Activated CD4-positive, CD25-positive, alpha-beta regulatory T cell treated with anti-CD3 and anti-CD28 coated beads, Interleukin-2, amount 50 U/mL, for 16 hours (primary cell): ENCODE data around the gene MEFV.
A peak's percentile ranks its signal among the peaks of the same experiment; 100 is the strongest.
"Not testable (repeated sequence)": the region's sequence is repeated elsewhere in the genome, so short reads cannot be mapped to it uniquely, and the experiment has no call there.

ENCODE experiments used
- DNase-seq: peaks from one replicate; pipeline ENCODE4 v3.0.0-alpha.2; 2020; ENCODE audit warnings: low read depth, low spot score

MEFV gene, protein sequence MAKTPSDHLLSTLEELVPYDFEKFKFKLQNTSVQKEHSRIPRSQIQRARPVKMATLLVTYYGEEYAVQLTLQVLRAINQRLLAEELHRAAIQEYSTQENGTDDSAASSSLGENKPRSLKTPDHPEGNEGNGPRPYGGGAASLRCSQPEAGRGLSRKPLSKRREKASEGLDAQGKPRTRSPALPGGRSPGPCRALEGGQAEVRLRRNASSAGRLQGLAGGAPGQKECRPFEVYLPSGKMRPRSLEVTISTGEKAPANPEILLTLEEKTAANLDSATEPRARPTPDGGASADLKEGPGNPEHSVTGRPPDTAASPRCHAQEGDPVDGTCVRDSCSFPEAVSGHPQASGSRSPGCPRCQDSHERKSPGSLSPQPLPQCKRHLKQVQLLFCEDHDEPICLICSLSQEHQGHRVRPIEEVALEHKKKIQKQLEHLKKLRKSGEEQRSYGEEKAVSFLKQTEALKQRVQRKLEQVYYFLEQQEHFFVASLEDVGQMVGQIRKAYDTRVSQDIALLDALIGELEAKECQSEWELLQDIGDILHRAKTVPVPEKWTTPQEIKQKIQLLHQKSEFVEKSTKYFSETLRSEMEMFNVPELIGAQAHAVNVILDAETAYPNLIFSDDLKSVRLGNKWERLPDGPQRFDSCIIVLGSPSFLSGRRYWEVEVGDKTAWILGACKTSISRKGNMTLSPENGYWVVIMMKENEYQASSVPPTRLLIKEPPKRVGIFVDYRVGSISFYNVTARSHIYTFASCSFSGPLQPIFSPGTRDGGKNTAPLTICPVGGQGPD

DNA sequence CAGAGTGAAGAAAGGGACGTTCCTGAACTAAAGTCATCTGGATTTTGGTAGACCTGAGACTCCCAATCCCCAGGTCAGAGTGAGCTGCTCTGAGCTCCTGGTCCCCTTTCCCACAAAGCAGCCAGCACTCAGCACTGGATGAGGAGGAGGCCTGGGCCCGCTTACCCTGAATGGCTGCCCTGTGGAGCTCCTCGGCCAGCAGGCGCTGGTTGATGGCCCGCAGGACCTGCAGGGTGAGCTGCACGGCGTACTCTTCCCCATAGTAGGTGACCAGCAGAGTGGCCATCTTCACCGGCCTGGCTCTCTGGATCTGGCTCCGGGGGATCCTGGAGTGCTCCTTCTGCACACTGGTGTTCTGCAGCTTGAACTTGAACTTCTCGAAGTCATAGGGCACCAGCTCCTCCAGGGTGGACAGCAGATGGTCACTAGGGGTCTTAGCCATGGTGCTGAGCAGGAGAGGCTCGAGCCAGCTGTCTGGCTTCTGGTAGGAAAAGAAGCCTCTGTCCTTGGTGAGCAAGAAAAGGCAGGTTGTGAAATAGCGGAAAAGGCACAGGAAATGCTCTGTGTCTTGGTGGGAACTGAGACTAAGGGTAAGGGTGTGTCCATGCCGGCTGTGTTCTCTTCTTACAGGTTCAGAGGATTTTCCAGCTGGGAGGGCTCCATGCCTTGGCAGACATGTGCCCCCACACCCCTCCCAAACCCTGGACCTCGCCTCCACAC, at the start of gene MEFV:
MEFV (minus strand) TSS at position 488 of the 720 bp plus-strand sequence; CDS start at position 442, 46 bp downstream.
- no peak for DNase-seq

DNA sequence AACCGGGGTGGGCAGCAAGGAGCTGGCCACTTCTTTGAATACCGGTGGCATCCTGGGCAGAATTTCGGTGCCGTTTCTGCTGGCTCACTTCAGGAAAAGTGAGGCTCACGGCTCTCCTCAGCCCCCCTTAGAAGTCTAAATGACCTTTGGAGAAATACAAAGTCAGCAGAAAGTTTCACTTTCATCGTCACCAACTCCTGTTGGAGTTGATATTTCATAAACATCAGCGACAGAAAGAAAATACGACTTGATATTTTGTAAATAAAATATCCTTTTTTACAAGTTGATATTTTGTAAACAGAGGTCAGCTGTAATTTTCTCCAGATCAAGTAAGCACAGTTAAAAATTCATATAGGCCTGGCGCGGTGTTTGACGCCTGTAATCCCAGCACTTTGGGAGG, 49.6 kb upstream of the MEFV start:
- no peak for DNase-seq

DNA sequence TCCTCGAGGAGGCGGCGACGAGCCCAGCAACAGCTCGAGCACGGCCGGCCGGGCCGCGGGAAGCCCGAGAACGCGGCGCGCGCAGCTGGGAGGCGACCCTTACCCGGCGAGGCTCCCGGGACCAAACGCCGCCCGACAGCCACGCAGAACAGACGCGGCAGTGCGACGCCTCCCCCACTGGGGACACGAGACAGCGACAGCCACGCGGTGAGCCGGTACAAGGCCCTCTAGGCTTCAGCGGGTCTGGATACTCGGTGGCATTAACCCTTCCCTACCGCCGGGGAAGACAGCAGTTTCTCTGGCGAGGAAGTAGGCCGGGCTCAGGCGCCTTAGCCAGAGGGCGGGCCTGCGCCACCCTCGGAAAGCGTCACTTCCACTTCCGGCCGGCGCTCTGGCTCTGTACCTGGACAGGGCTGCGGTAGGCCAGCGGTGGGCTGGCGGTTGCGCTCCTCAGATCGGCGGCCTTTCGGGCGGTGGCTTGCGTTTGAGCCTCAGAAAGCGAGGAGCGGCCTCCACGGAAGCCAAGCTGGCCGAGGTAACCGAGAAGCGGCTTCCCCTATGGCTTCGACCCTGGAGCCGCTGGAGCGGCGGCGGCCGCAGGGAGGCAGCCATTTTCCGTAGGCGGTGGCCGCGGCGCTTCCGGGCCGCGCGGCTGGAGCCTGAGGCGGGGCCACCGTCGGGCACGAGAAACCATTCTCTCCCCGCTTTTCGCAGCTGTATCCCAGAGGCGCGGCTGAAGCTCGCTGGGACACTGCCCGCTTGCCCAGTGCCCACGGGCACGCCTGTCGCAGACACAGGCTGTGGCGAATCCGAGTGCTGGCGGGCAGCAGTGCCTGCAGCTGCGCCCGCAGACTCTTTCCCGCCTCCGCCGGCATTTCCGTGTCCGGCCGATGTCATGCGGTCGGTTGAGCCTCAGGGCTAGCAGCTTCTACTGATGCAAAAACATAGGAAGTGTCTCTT, 49.0 kb upstream of the MEFV start, which contains the start of the genes TIGD7 and ZNF75A:
TIGD7 (minus strand) TSS at position 322 of the 960 bp plus-strand sequence. CDS start 4,816 bp downstream, outside the sequence.
ZNF75A (plus strand) TSS at position 389 of the 960 bp plus-strand sequence. CDS start 2,932 bp downstream, outside the sequence.
- peak; percentile 60 for DNase-seq

DNA sequence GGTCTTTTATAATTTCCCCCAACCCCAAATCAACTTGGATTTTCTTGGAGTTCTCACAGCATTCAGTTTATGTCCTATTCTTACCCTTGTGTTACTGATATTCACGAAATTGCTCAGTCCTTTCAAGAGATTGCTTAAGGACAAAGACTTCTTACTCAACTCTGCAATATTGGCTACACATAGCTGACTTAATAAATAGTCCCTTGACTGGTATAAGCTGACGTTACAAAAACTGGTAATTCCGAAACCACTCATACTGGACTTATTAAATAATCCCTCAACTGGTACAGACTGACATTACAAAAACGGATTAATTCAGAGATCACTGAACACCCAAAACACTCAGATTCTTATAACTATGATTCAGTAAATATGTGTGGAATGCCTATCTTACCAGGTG, 47.9 kb upstream of the MEFV start:
- no peak for DNase-seq

DNA sequence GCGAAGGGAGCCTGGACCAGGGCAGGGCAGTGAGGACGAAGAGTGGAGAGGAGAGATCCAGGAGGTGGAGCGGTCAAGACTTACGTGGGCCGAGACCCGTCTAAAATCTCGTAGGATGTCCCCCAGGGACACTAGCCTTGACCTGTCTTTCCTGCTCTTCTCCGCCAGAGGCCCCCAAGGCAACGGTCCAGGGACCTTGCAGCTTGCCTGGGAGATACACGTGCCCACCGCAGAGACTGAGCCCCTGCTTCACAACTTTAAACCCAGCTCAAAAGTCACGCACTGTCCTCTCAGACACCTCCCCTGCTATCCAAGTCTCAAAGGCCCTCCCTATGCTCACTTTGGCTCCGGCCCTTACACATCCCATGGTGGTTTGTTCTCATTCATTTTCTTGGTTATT, 39.4 kb upstream of the MEFV start:
- no peak for DNase-seq

DNA sequence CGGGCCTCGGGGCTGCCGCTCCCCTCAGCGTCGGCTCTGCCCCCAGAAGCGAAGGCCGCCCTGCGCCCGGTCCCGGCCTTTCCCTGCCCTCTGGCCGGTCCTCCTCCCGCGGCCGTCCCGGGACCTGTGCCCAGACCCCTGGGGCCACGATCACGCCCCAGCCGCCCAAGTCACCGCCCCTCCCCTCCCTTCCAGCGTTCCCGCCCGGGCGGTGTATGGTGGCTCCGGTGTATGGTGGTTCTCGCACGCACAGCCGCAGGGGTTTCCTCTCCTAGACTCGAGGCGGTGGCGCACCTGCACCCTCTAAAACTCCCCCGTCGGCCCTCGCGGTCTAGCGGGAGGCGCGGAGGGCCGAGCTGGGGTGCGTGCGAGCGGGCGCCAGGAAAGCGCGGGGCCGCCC, 38.8 kb upstream of the MEFV start:
- no peak for DNase-seq

DNA sequence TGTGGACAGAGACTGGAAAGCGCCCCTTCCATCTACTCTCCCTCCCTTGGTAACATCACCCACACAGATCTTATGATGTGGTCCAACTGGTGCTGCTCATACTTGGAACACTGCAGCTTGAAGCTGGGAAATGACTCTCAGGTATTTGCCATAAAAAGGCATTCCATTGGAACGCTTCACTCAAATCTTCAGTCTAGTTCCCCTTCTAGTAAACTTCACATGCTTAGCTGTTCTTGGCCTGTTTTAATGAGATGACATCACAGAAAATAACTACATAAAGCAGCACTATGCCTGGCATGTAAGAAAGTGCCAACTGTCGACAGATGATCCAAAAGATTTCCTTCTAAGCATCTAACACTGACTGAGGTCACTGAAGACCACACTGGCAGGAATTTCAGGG, 36.2 kb upstream of the MEFV start:
- no peak for DNase-seq

DNA sequence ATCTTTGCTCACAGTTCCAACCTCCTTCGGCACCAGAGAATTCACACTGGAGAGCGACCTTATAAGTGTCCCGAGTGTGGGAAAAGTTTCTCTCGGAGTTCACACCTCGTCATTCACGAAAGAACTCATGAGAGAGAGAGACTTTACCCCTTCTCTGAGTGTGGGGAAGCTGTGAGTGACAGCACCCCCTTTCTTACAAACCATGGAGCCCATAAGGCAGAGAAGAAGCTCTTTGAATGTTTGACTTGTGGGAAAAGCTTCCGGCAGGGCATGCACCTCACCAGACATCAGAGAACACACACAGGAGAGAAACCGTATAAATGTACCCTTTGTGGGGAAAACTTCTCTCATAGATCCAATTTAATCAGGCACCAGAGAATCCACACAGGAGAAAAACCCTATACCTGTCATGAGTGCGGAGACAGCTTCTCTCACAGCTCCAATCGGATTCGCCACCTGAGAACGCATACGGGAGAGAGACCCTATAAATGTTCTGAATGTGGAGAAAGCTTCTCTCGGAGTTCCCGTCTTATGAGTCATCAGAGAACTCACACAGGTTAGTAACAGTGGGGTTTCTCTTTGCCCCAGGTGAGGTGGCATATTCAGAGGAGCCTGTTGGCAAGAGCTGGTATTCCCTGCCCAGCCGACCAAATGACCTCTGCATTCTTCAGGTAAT, 33.7 kb upstream of the MEFV start:
- DNase-seq, result no peak

DNA sequence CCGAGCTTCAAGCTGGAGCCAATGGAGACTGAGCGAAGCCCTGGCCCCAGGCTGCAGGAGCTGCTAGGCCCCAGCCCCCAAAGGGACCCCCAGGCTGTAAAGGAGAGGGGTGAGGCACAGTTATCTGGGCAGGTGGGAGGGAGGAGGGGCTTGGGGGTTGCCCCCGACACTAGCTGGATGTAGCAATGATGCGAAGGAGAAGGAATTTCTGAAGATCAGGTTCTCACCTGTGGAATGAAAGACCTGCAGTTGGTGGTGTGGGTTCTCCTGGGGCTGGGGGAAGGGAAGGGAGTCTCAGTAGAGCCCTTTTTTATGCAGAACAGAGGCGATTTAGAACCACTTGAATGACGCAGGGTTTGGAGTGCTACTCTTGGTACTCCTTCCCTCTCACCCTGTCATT, 28.7 kb upstream of the MEFV start:
- DNase-seq, result no peak

DNA sequence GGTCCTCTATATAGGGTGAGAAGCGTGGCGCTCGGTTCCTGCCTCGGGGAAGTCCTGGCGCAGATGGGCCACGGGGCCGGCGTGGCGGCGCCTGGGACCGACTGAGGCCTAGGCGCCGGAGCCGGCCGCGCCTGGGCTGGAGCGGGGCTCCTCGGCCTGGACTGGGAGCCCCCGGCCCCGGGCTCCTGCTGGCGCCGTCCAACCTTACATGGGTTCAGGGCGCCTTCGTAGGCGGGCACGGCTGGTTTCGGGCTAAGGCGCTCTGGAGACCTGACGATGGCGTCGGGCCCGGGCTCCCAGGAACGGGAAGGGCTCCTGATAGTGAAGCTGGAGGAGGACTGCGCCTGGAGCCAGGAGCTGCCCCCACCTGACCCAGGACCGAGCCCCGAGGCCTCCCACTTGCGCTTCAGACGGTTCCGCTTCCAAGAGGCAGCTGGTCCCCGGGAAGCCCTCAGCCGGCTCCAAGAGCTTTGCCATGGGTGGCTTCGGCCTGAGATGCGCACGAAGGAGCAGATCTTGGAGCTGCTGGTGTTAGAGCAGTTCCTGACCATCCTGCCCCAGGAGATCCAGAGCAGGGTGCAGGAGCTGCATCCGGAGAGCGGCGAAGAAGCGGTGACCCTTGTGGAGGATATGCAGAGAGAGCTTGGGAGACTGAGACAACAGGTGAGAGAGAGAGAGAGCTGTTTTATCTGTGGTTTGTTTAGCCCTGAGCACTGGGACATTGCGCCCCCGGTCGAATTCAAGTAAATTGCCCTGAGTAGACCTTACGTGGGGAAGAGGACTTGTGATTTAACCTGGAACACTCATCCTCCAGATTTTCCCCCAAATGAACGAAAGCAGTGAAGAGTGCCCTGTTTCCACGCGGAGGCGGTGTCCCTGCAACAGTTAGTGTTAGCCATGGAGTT, 27.4 kb upstream of the MEFV start:
- DNase-seq, result no peak

DNA sequence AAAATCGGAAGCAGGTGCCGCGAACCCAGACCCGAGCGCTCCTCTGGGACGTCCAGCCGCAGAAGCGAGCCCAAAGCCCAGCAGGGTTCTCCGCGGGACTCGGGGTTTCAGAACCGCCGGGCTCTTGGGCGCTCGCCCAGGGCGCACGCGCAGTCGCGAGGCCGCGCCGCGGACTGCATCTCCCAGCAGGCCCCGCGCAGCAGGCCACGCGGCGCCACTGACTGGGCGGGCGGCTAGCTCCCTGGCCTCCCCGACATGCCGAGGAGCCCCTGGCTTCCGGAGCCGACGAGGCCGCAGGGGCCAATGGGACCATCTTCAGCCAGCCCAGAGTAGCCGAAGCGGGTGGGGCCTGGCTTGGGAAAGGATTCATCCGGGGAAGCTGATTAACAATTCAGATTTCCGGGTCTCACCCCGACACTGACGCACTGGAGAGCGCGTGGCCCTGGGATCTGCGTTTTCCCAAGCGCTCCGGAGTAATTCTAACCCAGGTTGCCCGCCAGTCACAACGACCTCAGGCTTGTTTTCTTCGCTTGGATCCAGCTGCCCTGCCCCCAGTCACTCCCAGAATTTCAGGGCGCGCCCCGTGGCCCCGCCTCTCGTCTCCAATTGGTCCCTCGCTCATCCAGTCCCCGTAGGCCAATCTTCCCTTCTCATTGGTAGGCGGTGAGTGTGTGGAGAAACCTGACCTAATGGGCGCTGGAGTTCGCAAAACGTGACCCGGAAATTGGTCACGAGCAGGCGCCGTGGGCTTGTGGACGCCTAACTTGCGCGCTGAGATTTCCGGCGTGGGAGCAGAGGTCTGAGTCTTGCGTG, 26.5 kb upstream of the MEFV start, which contains the start of gene ZNF263:
ZNF263 (plus strand) TSS at position 762 of the 813 bp plus-strand sequence. CDS start 328 bp downstream, outside the sequence.
- peak; percentile 90 for DNase-seq

DNA sequence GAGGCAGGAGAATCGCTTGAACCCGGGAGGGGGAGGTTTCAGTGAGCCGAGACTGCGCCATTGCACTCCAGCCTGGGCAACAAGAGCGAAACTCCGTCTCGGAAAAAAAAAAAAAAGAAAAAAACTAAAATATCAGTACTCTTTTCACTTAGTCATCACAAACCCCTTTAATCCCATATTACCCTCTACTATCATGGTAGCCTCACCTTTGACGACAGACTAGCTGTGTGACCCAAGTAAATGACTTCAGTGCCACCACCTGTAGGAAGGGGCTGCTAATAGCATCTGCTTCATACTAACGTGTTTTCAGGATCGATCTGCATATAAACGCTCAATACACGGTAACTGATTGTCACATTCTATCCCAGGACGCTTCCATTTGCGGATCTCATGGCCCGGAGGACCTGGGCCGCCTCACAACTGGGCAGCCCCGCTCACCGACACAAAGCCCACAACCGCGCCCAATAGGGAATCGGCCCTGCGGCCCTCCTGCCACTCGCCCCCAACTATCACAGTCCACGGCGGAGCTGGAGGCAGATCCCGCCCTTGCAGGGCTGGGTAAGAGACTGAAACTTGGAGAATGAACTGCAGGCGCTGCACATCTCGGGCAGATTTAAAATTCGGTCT, 25.8 kb upstream of the MEFV start:
- no peak for DNase-seq

DNA sequence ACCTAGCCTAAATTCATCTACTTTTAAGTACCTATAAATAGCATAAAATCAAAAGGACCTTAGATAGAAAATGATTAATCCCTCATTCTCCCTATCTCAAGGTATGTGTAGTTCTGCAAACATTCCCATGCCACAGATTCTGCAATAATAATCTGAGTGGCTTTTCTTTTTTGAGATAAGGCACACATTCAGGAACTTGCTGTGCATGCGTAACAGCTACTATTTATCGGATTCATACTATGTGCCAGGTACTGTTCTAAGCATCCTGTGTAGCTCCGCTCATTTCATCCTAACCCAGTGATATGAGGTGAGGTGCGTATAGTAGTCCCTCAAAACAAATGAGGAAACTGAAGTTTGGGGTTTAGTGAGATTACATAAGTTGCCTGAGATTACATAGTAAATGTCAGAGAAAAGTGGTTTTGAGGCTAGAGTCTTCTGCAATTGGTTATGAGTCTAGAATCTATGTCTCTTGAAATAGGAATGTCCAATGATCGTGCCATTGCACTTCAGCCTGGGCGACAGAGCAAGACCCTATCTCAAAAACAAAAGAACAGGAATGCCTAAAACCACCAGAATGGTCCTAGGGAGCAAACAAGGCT, 24.9 kb upstream of the MEFV start:
- no peak for DNase-seq

DNA sequence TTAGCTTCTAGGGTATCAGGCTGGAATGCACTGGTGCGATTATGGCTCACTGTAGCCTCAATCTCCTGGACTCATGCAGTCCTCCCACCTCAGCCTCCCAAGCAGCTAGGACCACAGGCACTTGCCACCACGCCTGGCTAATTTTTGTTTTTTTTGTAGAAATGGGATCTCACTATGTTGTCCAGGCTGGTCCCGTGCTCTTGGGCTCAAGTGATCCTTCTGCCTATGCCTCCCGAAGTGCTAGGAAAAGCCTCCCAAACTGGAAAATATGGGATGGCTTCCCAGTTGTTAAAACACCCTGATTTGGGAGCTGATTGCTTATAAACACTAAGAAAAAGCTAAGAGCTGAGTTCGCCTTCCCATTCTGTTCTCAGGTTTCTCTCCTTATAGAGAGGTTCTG, 20.2 kb upstream of the MEFV start:
- DNase-seq, result no peak

DNA sequence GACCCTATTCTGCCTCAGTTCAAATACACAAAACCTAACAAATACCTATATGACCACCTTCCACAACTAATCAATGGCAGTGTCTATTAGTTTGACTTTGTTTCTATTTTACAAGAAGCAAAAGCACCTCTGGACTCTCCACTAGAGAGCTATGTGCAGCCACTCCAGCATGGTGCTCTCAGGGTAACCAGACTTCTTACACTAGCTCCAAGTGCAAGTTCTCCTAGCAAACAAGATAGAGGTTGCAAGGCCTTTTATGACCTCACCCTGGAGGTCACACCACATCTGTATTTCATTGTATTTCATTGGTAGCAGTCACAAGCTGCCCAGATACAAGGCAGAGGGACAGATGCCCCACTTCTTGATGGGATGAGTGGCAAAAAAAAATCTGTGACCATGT, 18.5 kb upstream of the MEFV start:
- no peak for DNase-seq

DNA sequence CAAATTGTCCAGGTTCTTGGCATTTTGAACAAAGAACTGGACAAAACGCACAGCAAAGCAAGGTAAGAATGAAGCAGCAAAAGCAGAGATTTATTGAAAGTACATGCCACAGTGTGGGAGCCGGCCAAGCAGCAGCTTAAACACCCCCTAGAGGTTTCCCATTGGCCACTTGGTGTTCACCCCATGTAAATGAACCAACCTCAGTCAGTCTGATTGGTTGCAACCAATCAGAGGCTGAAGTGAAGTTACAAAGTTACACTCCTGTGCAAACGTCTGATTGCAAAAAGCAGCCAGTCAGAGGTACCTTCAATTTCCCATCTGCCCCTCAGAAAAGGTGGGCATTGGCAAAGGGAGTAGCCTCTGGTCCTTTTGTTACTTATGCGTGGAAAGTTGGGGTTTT, 18.1 kb upstream of the MEFV start:
- no peak for DNase-seq

DNA sequence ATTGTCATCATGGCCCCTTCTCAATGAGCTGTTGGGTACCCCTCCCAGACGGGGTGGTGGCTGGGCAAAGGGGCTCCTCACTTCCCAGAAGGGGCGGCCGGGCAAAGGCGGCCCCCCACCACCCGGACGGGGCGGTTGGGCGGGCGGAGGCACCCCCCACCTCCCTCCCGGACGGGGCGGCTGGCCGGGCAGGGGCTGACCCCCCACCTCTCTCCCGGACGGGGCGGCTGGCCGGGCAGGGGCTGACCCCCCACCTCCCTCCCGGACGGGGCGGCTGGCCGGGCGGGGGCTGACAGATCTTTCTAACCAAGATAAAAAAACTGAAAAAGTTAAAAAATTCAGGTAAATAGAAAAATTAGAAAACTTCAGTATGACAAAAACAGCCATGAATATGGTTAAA, 14.8 kb upstream of the MEFV start:
- not testable (repeated sequence) for DNase-seq
